A673 (cell line): Measurements from ENCODE around the gene SLC8A2. TPM values are rescaled to one million over a fixed set of nuclear protein-coding genes. Genes with fewer than 3 reads are reported as not detected.
"Not testable (repeated sequence)": the region's sequence is repeated elsewhere in the genome, so short reads cannot be mapped to it uniquely, and the experiment has no call there.

Experiments used
- BruUV-seq: library from RNA; stranded (reverse); fragments of 400-500 nt; replicated peaks from 2 replicates; lab custom pipeline; 2021; lab: Mats Ljungman, UMichigan
- CTCF ChIA-PET: fragments of 300-600 bp; sonication (Branson Sonifier 250); formaldehyde crosslinking; loops from one replicate; lab custom pipeline; 2022; ENCODE audit warnings: antibody characterized with exemption; lab: Charles Lee
- POLR2A ChIA-PET: fragments of 300-600 bp; sonication (Branson Sonifier 250); formaldehyde crosslinking; loops from one replicate; lab custom pipeline; 2022; ENCODE audit warnings: antibody characterized with exemption; ENCODE audit not compliant: low non-redundant PET; lab: Charles Lee
- DNase-seq: peaks from one replicate; pipeline ENCODE4 v3.0.0-alpha.2; 2015; ENCODE audit warnings: low spot score
- H3K27ac ChIP-seq: fragments of 200-600 bp; sonication (generic); 2 replicates; pipeline ENCODE4 v1.5.1; 2016; ENCODE audit warnings: mixed run types, low read depth, mild to moderate bottlenecking, mixed read lengths, antibody characterized with exemption, low read length; ENCODE audit not compliant: poor library complexity, severe bottlenecking
- H3K27me3 ChIP-seq: fragments of 200-600 bp; sonication (generic); replicated peaks from 2 replicates; pipeline ENCODE4 v1.6.1; 2017; ENCODE audit warnings: mixed run types, low read depth, mild to moderate bottlenecking, mixed read lengths, antibody characterized with exemption, low read length; ENCODE audit not compliant: insufficient read depth, poor library complexity
- H3K36me3 ChIP-seq: fragments of 200-600 bp; sonication (generic); 2 replicates; pipeline ENCODE4 v1.6.1; 2016; ENCODE audit warnings: mixed run types, mild to moderate bottlenecking, mixed read lengths, antibody characterized with exemption, low read length; ENCODE audit not compliant: insufficient read depth, poor library complexity, severe bottlenecking
- H3K4me1 ChIP-seq: fragments of 200-600 bp; sonication (generic); 2 replicates; pipeline ENCODE4 v1.6.1; 2017; ENCODE audit warnings: mixed run types, mild to moderate bottlenecking, mixed read lengths, antibody characterized with exemption, low read length; ENCODE audit not compliant: insufficient read depth, poor library complexity, severe bottlenecking
- H3K4me3 ChIP-seq: fragments of 200-600 bp; sonication (generic); 2 replicates; pipeline ENCODE4 v1.5.1; 2016; ENCODE audit warnings: low read depth, mixed run types, mild to moderate bottlenecking, mixed read lengths, low read length; ENCODE audit not compliant: poor library complexity, severe bottlenecking
- H3K9me3 ChIP-seq: fragments of 200-600 bp; sonication (generic); 2 replicates; pipeline ENCODE4 v1.6.1; 2016; ENCODE audit warnings: mixed run types, low read depth, mild to moderate bottlenecking, mixed read lengths, antibody characterized with exemption, low read length; ENCODE audit not compliant: poor library complexity, severe bottlenecking
- CTCF ChIP-seq: fragments of 300-800, 200-600 bp; sonication (generic); conservative IDR thresholded peaks from 2 replicates; pipeline ENCODE4 v1.5.1; 2017; ENCODE audit warnings: low read depth, mild to moderate bottlenecking, antibody characterized with exemption, low read length, moderate library complexity, mixed read lengths
- EZH2 ChIP-seq: fragments of 200-600 bp; sonication (generic); IDR thresholded peaks from 2 replicates; pipeline ENCODE4 v1.6.1; 2017; ENCODE audit warnings: borderline replicate concordance, low read depth, mild to moderate bottlenecking, mixed read lengths, antibody characterized with exemption, low read length; ENCODE audit not compliant: poor library complexity, severe bottlenecking
- intact Hi-C: fragments of 100-400 bp; cut with micrococcal nuclease; formaldehyde crosslinking; loops from one replicate; pipeline ENCODE4 v1.10.0; 2022; ENCODE audit not compliant: unreplicated experiment
- total RNA-seq: library from RNA; stranded (reverse); gene quantifications from 2 replicates; pipeline ENCODE4 v1.2.3, GENCODE V29; 2021

The SLC8A2 gene
- total RNA-seq, 1 experiment from 2014 or later: 3.2 TPM

GRCh38 chr19:47390533-47391488 lies 80.9 kb downstream of the SLC8A2 start:
- intact Hi-C loops: loop anchor here (1.0 kb wide), 1 partner anchor 95 kb away; no protein-coding TSS in a partner anchor
- H3K36me3 ChIP-seq: no peaks in the 10 kb centered on the region
- POLR2A ChIA-PET: interaction anchor here (0.6 kb wide), 1 partner anchor 11 kb away, joined by 3 read pairs; no protein-coding TSS in a partner anchor
- no peaks in the 10 kb centered on the region for H3K27me3 ChIP-seq
- no peak for TF ChIP-seq EZH2
- no peak for TF ChIP-seq CTCF
- peak; percentile 19 for DNase-seq
- no TSS peak for BruUV-seq
- no peak overlapping the region for H3K27ac ChIP-seq
- no peak overlapping the region for H3K4me3 ChIP-seq
- CTCF ChIA-PET: interaction anchor here (0.6 to 1.2 kb wide), 11 partner anchors 8 to 398 kb away, joined by 3 to 7 read pairs (median 4); partner anchors contain the start of gene DHX34
- no peaks in the 10 kb centered on the region for H3K4me1 ChIP-seq
- H3K9me3 ChIP-seq: no peaks in the 10 kb centered on the region

- Histone ChIP-seq H3K27me3 (no peaks in the 10 kb centered on the region), H3K9me3 (no peaks in the 10 kb centered on the region), H3K4me3 (no peak overlapping the region), H3K27ac (no peak overlapping the region), H3K36me3 (no peaks in the 10 kb centered on the region), H3K4me1 (no peaks in the 10 kb centered on the region)
- intact Hi-C loops: no loop called here
- CTCF ChIA-PET: interaction anchor here (0.5 kb wide), 1 partner anchor 319 kb away, joined by 5 read pairs; no protein-coding TSS in a partner anchor
- TF ChIP-seq EZH2 (no peak), CTCF (no peak)
- no TSS peak for BruUV-seq
- DNase-seq: no peak
- POLR2A ChIA-PET: no interaction called here
Measured at GRCh38 chr19:47389150-47389556, 82.5 kb downstream of the SLC8A2 start.

GRCh38 chr19:47388721-47389120 lies 83.0 kb downstream of the SLC8A2 start:
- H3K36me3 ChIP-seq, H3K4me3 ChIP-seq, H3K9me3 ChIP-seq, BruUV-seq, H3K27me3 ChIP-seq, POLR2A ChIA-PET, H3K27ac ChIP-seq, DNase-seq, intact Hi-C loops, H3K4me1 ChIP-seq: not testable (repeated sequence)
- CTCF ChIA-PET: interaction anchor here (0.5 kb wide), 1 partner anchor 319 kb away, joined by 5 read pairs; no protein-coding TSS in a partner anchor

GRCh38 chr19:47387623-47388022 lies 84.1 kb downstream of the SLC8A2 start:
- POLR2A ChIA-PET, intact Hi-C loops, BruUV-seq, H3K27ac ChIP-seq, H3K4me3 ChIP-seq, H3K4me1 ChIP-seq, H3K36me3 ChIP-seq, DNase-seq, H3K27me3 ChIP-seq, CTCF ChIA-PET, H3K9me3 ChIP-seq: not testable (repeated sequence)

GRCh38 chr19:47386582-47386981 lies 85.1 kb downstream of the SLC8A2 start:
- H3K27ac ChIP-seq, DNase-seq, CTCF ChIA-PET, H3K4me3 ChIP-seq, H3K4me1 ChIP-seq, POLR2A ChIA-PET, H3K9me3 ChIP-seq, H3K36me3 ChIP-seq, BruUV-seq, intact Hi-C loops, H3K27me3 ChIP-seq: not testable (repeated sequence)
